Fibroblast of mammary gland (primary cell): ENCODE data around the gene SEPTIN10.

Experiments used
- DNase-seq: peaks from one replicate; pipeline ENCODE4 v3.0.0-alpha.2; 2010; ENCODE audit warnings: low read depth
- H3K4me3 ChIP-seq: 2 replicates; pipeline ENCODE4 v1.5.1; 2011; ENCODE audit warnings: low read depth, mild to moderate bottlenecking, low read length, moderate library complexity; ENCODE audit not compliant: control insufficient read depth
- TF ChIP-seq, protein P1 (sequence below): conservative IDR thresholded peaks from 2 replicates; pipeline ENCODE4 v1.5.1; 2011; ENCODE audit warnings: low read depth, low read length, inconsistent platforms; ENCODE audit not compliant: control insufficient read depth, insufficient read depth

Gene SEPTIN10

DNA sequence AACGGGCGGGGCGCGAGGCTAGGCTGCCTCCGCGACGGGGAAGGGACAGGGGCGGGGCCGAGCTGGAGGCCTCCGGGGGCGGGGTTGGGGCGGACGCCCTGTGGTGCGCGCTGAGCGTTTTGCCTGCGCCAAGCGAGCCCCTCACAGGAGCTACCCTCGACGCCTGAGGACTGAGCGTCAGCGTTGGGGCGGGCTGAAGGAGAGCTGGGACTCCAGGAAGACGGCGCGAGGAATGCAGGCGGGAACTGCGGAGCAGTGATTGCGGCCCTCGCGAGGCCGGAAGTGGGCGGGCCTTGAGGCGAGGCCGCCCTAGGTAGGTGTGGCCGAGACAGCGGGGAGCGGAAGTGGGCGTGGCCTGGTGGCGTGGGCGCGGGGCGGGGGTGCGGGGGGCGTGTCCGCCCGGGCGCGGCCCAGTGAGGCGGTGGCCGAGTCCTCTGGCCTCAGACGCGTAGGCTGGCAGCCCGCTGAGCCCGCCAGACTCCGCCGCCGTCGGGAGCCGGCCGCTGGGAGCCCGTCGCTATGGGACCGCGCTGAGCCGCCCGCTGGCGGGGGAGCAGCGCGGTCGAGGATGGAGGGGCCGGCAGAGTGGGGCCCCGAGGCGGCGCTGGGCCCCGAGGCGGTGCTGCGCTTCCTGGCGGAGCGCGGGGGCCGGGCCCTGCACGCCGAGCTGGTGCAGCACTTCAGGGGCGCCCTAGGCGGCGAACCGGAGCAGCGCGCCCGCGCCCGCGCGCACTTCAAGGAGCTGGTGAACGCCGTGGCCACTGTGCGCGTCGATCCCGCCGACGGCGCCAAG lies at the start of gene SEPTIN10, which contains the start of gene SOWAHC:
Gene SEPTIN10, minus strand, starts transcription at position 45 of the 793 bp plus-strand sequence. CDS start 139 bp downstream, outside the sequence.
Gene SOWAHC, plus strand, starts transcription at position 443 of the 793 bp plus-strand sequence. Its CDS starts 126 bp downstream, at position 569.
- peak within 1 kb of the TSS; percentile 77 for H3K4me3 ChIP-seq
- peak; percentile 99 for DNase-seq
- TF ChIP-seq, protein P1, sequence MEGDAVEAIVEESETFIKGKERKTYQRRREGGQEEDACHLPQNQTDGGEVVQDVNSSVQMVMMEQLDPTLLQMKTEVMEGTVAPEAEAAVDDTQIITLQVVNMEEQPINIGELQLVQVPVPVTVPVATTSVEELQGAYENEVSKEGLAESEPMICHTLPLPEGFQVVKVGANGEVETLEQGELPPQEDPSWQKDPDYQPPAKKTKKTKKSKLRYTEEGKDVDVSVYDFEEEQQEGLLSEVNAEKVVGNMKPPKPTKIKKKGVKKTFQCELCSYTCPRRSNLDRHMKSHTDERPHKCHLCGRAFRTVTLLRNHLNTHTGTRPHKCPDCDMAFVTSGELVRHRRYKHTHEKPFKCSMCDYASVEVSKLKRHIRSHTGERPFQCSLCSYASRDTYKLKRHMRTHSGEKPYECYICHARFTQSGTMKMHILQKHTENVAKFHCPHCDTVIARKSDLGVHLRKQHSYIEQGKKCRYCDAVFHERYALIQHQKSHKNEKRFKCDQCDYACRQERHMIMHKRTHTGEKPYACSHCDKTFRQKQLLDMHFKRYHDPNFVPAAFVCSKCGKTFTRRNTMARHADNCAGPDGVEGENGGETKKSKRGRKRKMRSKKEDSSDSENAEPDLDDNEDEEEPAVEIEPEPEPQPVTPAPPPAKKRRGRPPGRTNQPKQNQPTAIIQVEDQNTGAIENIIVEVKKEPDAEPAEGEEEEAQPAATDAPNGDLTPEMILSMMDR: no peak

DNA sequence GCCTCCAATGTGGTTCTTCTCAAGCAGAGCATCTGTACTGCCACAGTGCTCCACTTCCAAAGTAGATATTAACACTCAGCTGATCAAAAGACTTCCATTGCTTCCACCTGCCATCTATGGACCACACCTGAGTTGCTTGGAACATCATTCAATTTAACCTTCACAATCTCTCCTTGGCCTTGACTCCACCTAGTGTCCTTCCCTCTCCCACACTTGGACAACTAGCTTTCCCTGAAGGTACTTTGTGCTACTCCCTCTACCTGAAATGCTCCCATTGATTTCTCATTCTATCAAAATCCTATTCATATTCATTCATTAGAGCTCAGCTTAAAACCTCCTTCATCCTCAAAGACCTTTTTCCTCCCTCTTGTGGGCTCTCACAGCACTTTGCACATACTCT lies 49.1 kb upstream of the SEPTIN10 start:
- no peak for DNase-seq
- no peak overlapping the region for H3K4me3 ChIP-seq
- TF ChIP-seq, protein P1: no peak

DNA sequence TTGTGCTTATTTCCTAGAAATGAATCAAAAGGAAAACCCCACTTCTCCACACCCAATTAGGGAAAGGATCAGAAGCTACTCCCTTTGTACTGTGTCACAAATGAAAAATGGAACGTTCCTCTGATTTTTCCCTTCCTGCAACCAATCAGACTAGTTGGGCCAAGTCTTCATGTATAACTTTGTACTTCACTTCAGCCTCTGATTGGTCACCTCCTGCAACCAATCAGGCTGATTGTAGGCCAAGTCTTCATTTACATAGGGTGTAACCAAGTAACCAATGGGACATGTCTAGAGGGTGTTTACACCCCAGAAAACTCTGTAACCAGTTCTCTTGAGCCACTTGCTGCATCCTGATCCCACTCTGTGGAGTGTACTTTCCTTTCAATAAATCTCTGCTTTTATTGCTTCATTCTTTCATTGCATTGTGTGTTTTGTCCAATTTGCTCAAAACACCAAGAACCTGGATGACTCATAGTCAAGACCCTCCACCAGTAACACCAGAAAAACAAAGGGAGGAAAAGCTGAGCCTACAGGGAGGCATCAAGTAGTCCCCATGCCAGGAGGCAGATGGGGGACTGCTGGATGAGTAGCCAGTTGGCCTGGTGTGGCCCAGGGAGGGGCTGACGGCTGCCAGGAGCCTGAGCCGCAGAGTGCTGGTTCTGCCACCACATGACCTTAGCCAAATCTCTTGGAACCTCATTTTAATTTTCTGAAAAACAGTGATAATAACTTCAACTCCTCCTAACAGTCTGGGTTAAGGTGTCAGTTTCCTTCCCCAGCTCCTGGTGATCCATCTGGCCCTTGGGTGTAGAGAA lies 46.5 kb upstream of the SEPTIN10 start:
- TF ChIP-seq, protein P1: no peak
- H3K4me3 ChIP-seq: no peak overlapping the region
- DNase-seq: no peak

DNA sequence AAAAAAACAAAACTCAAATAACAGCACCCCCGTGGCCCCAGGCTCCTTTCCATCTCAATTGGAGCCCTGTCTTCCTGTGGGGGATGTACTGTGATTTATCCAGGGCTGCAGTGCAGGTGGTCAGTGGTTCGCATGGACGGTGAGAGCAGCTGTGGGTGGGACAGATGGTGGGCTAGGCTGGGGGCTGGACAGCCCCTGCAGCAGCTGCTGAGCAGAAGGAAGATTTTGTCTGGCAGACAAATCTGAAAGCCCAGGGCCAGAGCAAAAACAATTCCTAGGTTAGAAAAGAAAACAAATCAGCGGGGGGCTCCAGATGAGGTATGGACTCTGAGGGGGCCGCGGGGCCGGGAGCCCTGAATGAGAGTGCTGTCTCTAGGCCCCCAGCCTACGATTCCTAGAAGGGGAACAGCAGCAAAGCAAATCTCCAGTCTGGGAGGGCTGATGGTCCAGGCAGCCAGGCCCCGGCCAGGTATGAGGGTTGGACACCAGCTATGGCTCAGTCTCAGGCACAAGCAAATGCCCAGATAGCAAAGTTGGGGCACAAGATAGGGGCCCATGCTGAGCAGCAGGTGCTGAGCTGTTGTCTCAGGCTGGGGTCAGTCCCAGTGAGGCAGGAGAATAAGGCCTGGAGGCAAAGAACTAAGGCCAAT lies 45.8 kb upstream of the SEPTIN10 start:
- TF ChIP-seq, protein P1: no peak
- H3K4me3 ChIP-seq: no peak overlapping the region
- DNase-seq: no peak

DNA sequence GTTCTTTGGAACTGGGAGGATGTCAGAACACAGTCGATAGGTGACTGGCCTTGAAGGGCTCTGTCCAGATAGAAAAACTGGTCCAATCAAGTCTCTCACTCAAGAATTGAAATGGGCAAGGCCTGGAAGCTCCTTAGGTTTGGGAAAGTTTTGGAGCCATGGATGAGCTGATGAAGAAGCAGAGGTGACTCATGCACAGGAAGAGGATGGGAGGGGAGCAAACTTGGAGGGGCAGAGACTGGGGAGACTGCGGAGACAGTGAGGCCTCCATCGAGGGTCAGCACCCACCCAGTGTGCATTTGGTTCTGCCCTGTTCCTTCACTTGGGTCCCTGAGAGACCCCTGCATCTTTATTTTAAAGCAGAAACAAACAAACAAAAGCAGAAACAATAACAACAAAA lies 41.5 kb upstream of the SEPTIN10 start:
- TF ChIP-seq, protein P1: no peak
- H3K4me3 ChIP-seq: no peak overlapping the region
- no peak for DNase-seq

DNA sequence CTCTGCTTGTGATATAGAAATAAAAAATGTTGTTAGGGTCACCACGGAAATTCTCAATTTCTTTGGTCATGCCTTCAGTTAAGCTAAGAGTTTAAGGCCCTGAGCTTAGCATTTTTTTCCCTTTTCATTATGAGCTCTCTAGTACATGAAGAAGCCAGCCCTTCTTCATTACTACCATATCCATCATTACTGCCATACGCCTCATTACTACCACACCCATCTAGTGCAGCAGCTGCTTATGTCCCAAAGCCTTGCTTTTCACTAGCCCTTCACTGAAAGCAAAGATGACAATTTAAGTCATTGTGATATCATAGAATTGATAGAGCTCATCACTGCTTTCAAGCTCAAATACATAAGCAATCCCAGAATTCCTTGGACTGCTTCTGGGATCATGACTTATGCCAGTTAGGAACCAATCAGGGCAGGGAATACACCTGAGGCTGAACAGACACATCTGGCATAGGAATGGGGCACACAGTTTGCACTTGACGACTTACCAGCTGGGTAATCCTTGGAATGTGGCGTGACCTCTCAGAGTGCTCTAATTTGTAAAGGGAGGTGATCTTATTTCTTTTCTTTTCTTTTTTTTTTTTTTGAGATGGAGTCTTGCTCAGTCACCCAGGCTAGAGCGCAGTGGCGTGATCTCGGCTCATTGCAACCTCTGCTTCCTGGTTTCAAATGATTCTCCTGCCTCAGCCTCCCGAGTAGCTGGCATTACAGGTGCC lies 40.7 kb upstream of the SEPTIN10 start:
- TF ChIP-seq, protein P1: no peak
- no peak for DNase-seq
- H3K4me3 ChIP-seq: no peak overlapping the region
